Measurements from ENCODE around the gene ZNF598.

Gene ZNF598

DNA sequence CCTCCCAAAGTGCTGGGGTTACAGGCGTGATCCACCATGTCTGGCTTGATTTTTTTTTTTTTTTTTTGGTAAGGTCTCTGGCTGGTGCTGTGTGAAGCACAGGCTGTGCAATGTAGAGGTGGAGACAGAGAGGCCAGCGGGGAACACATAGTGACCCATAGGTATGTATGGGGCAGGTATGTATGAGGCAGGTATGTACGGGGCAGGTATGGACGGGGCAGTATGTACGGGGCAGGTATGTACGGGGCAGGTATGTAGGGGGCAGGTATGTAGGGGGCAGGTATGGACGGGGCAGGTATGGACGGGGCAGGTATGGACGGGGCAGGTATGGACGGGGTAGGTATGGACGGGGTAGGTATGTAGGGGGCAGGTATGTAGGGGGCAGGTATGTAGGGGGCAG is 60.1 kb downstream of the ZNF598 start (continued):
- TF ChIP-seq SNAI2 (CRISPR knock-in tag; IDR thresholded peaks at IDR 0.05) = no peak
- TF ChIP-seq, protein P1, sequence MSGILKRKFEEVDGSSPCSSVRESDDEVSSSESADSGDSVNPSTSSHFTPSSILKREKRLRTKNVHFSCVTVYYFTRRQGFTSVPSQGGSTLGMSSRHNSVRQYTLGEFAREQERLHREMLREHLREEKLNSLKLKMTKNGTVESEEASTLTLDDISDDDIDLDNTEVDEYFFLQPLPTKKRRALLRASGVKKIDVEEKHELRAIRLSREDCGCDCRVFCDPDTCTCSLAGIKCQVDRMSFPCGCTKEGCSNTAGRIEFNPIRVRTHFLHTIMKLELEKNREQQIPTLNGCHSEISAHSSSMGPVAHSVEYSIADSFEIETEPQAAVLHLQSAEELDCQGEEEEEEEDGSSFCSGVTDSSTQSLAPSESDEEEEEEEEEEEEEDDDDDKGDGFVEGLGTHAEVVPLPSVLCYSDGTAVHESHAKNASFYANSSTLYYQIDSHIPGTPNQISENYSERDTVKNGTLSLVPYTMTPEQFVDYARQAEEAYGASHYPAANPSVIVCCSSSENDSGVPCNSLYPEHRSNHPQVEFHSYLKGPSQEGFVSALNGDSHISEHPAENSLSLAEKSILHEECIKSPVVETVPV (CRISPR knock-in tag; IDR thresholded peaks at IDR 0.05) = no peak
- TF ChIP-seq RARB (CRISPR knock-in tag; IDR thresholded peaks at IDR 0.05) = no peak
- no peak for TF ChIP-seq ZNF565 (CRISPR knock-in tag; conservative IDR thresholded peaks at IDR 0.05; ENCODE audit: low read depth)
- TF ChIP-seq, protein P2, sequence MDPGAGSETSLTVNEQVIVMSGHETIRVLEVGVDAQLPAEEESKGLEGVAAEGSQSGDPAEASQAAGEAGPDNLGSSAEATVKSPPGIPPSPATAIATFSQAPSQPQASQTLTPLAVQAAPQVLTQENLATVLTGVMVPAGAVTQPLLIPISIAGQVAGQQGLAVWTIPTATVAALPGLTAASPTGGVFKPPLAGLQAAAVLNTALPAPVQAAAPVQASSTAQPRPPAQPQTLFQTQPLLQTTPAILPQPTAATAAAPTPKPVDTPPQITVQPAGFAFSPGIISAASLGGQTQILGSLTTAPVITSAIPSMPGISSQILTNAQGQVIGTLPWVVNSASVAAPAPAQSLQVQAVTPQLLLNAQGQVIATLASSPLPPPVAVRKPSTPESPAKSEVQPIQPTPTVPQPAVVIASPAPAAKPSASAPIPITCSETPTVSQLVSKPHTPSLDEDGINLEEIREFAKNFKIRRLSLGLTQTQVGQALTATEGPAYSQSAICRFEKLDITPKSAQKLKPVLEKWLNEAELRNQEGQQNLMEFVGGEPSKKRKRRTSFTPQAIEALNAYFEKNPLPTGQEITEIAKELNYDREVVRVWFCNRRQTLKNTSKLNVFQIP (CRISPR knock-in tag; IDR thresholded peaks at IDR 0.05; ENCODE audit: borderline replicate concordance, low read depth) = no peak
- no peak for TF ChIP-seq OSR1 (CRISPR knock-in tag; IDR thresholded peaks at IDR 0.05)
- TF ChIP-seq ZFP3 (CRISPR knock-in tag; IDR thresholded peaks at IDR 0.05) = no peak
